SK-N-SH treated with all-trans-retinoic acid at 6 μM for 48 hours (cell line): ENCODE measurements around the gene SP3.

ENCODE experiments used
- ARNTL ChIP-seq: fragments of 450-650 bp; formaldehyde crosslinking; IDR thresholded peaks from 2 replicates; pipeline ENCODE4 v1.5.0; 2020; ENCODE audit warnings: low read depth, mild to moderate bottlenecking, moderate library complexity, borderline replicate concordance
- RARB ChIP-seq: fragments of 250-450 bp; sonication (Bioruptor Pico); IDR thresholded peaks from 2 replicates; pipeline ENCODE4 v1.8.0; 2021; ENCODE audit warnings: mild to moderate bottlenecking, moderate library complexity
- TCF4 ChIP-seq: fragments of 250-450 bp; sonication (Bioruptor Pico); IDR thresholded peaks from 2 replicates; pipeline ENCODE4 v1.8.0; 2021; ENCODE audit warnings: mild to moderate bottlenecking, moderate library complexity, borderline replicate concordance
- ZNF8 ChIP-seq: fragments of 450-650 bp; formaldehyde crosslinking; IDR thresholded peaks from 2 replicates; pipeline ENCODE4 v1.5.0; 2020; ENCODE audit warnings: mild to moderate bottlenecking, moderate library complexity
- TF ChIP-seq, protein P1 (sequence below): fragments of 250-450 bp; sonication (Bioruptor Pico); IDR thresholded peaks from 2 replicates; pipeline ENCODE4 v1.8.0; 2020; ENCODE audit warnings: mild to moderate bottlenecking, moderate library complexity, borderline replicate concordance
- TF ChIP-seq, protein P2 (sequence below): fragments of 250-450 bp; sonication (Bioruptor Pico); IDR thresholded peaks from 2 replicates; pipeline ENCODE4 v1.5.1; 2021; ENCODE audit warnings: mild to moderate bottlenecking, moderate library complexity
- TF ChIP-seq, protein P3 (sequence below): fragments of 250-450 bp; sonication (Bioruptor Pico); IDR thresholded peaks from 2 replicates; pipeline ENCODE4 v1.8.0; 2021; ENCODE audit warnings: low read depth, mild to moderate bottlenecking, moderate library complexity, borderline replicate concordance

DNA sequence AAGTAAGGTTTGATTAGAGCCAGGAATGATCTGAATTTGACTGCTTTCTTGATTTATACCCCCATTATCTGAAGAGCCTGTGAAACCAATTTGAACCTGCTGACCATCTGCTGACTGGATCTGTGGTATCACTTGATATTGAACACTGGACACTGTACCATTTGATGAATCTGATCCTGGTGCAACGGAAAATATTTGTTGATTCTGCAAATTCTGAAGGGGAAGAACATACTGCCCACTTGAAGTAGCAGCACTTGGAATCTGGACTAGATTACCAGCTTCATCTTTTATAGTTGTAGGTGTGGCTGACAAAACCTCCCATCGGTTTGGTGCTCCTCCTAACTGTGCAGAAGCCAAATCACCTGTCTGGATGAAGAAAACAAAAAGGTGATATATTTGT, 9.3 kb downstream of the SP3 start:
- no peak for TF ChIP-seq ZNF8
- no peak for TF ChIP-seq TCF4 (CRISPR knock-in tag)
- TF ChIP-seq ARNTL (CRISPR knock-in tag) = no peak
- TF ChIP-seq, protein P1, sequence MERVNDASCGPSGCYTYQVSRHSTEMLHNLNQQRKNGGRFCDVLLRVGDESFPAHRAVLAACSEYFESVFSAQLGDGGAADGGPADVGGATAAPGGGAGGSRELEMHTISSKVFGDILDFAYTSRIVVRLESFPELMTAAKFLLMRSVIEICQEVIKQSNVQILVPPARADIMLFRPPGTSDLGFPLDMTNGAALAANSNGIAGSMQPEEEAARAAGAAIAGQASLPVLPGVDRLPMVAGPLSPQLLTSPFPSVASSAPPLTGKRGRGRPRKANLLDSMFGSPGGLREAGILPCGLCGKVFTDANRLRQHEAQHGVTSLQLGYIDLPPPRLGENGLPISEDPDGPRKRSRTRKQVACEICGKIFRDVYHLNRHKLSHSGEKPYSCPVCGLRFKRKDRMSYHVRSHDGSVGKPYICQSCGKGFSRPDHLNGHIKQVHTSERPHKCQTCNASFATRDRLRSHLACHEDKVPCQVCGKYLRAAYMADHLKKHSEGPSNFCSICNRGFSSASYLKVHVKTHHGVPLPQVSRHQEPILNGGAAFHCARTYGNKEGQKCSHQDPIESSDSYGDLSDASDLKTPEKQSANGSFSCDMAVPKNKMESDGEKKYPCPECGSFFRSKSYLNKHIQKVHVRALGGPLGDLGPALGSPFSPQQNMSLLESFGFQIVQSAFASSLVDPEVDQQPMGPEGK (CRISPR knock-in tag) = no peak
- TF ChIP-seq, protein P2, sequence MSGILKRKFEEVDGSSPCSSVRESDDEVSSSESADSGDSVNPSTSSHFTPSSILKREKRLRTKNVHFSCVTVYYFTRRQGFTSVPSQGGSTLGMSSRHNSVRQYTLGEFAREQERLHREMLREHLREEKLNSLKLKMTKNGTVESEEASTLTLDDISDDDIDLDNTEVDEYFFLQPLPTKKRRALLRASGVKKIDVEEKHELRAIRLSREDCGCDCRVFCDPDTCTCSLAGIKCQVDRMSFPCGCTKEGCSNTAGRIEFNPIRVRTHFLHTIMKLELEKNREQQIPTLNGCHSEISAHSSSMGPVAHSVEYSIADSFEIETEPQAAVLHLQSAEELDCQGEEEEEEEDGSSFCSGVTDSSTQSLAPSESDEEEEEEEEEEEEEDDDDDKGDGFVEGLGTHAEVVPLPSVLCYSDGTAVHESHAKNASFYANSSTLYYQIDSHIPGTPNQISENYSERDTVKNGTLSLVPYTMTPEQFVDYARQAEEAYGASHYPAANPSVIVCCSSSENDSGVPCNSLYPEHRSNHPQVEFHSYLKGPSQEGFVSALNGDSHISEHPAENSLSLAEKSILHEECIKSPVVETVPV (CRISPR knock-in tag) = no peak
- TF ChIP-seq, protein P3, sequence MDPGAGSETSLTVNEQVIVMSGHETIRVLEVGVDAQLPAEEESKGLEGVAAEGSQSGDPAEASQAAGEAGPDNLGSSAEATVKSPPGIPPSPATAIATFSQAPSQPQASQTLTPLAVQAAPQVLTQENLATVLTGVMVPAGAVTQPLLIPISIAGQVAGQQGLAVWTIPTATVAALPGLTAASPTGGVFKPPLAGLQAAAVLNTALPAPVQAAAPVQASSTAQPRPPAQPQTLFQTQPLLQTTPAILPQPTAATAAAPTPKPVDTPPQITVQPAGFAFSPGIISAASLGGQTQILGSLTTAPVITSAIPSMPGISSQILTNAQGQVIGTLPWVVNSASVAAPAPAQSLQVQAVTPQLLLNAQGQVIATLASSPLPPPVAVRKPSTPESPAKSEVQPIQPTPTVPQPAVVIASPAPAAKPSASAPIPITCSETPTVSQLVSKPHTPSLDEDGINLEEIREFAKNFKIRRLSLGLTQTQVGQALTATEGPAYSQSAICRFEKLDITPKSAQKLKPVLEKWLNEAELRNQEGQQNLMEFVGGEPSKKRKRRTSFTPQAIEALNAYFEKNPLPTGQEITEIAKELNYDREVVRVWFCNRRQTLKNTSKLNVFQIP = no peak
- no peak for TF ChIP-seq RARB (CRISPR knock-in tag)
